ENCODE measurements around the gene USP3. TPM values are rescaled to one million over a fixed set of nuclear protein-coding genes. Genes with fewer than 3 reads are reported as not detected.

Gene USP3
- total and polyA plus RNA-seq, 2 donors (not counting 3 experiments of a cell fraction or from before 2014, with no cell fraction given): 18.8 to 52.4 TPM

DNA sequence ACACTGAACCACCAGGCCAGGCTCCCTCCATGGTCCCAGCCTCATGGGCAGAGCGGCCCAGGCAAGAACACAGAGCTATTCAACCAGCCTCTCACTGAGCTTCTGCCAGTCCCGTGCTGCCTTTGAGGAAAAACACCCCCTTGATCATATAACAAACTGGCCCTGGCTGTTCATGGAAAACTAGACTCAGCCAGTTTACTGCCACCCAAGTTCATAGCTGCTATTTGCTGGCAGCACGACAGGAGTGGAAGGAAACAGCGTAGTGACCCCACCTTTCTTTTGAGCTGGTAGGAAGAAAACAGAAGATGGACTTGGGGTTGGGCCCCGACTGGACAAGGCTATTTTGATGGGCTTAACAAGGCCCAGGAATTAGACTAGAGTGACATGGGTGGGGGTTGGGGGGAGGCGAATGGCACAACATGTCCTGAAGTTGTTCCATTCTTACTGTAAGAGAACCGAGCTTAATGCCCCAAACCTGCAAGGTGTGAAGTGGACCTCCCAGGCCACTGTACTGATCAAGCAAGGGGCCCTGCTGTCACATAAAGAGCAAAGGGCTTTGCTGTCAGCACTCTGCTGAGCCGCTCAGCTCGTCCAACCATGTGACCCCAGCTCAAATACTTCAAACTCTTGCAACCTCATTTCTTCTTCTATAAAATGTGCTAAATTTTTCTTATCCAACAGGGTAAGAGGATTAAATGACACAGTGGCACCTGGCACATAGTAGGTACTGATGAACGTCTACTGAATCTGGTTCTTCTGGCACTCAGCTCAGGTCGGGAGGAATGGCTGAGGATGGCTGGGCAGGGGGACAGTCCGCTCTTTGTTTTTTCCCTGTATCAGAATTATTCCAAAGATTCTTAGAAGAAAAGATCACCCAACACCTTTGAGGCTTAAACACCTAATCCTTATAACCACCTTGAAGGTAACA is 94.3 kb downstream of the USP3 start:
- dilution Hi-C loops (cut with MboI; ENCODE audit: extremely low pct_ligation_motif_present, low sequenced_read_pairs): no loop called here
- Histone ChIP-seq H3K9me3 (replicated peaks; ENCODE audit: control insufficient read depth, insufficient read depth, low read length) (no peaks in the 10 kb centered on the region), H3K36me3 (ENCODE audit: control insufficient read depth in 2 of 2, extremely low read depth in 1 of 2, insufficient read depth in 2 of 2, low read length in 2 of 2) (peaks cover 0 to 1% of the 10 kb centered on the region in 2 experiments), H3K4me3 (replicated peaks in 1 of 3; ENCODE audit: insufficient read depth in 1 of 3, low read depth in 1 of 3, low read length in 3 of 3) (no peak overlapping the region), H3K4me2 (ENCODE audit: insufficient read depth, low read length) (no peak overlapping the region), H2AFZ (ENCODE audit: low read depth, low read length) (no peak overlapping the region), H3K9me1 (replicated peaks; ENCODE audit: control insufficient read depth, extremely low read depth, insufficient read depth, low read length) (no peaks in the 10 kb centered on the region), H4K20me1 (replicated peaks; ENCODE audit: control insufficient read depth, extremely low read depth, insufficient read depth, low read length) (no peaks in the 10 kb centered on the region), H3K27me3 (ENCODE audit: control insufficient read depth in 2 of 2, insufficient read depth in 2 of 2, low read length in 2 of 2) (no peaks in the 10 kb centered on the region), H3K9ac (replicated peaks; ENCODE audit: extremely low read depth, insufficient read depth, low read length) (no peak overlapping the region), H3K79me2 (ENCODE audit: control insufficient read depth, insufficient read depth, low read length) (no peaks in the 10 kb centered on the region), H3K4me1 (ENCODE audit: control insufficient read depth, extremely low read depth, insufficient read depth, low read length) (peaks cover 10% of the 10 kb centered on the region), H3K27ac (ENCODE audit: insufficient read depth, low read depth, low read length) (no peak overlapping the region)
- BruUV-seq (replicated peaks): no TSS peak
- CTCF ChIA-PET: interaction anchor here (0.8 to 9.4 kb wide), 17 partner anchors 9 to 469 kb away, joined by 3 to 78 read pairs (median 4); partner anchors contain the start of gene USP3
- FAIRE-seq (peak; percentile 43), DNase-seq (ENCODE audit: low read depth, low spot score) (peak; percentile 73)
- intact Hi-C loops (cut with micrococcal nuclease): loop anchor here (1.0 kb wide), 2 partner anchors 132 to 307 kb away; no protein-coding TSS in a partner anchor
- TF ChIP-seq MYC (IDR thresholded peaks at IDR 0.05; ENCODE audit: low read depth, low read length): no peak
- no peak for TF ChIP-seq POLR2A (IDR thresholded peaks at IDR 0.05; ENCODE audit: low read depth, low read length)
- no peak for TF ChIP-seq GATA2 (IDR thresholded peaks at IDR 0.05; ENCODE audit: insufficient read depth, insufficient read length, low read depth, low read length)
- TF ChIP-seq, protein P1, sequence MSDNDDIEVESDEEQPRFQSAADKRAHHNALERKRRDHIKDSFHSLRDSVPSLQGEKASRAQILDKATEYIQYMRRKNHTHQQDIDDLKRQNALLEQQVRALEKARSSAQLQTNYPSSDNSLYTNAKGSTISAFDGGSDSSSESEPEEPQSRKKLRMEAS (IDR thresholded peaks at IDR 0.05; ENCODE audit: insufficient read depth, insufficient read length): no peak
- no peak for TF ChIP-seq FOS (IDR thresholded peaks at IDR 0.05; ENCODE audit: borderline replicate concordance, insufficient read depth, low read length)
- no peak for TF ChIP-seq POLR2AphosphoS5 (IDR thresholded peaks at IDR 0.05; ENCODE audit: insufficient read depth, low read depth, low read length)
- no peak for TF ChIP-seq EZH2 (IDR thresholded peaks at IDR 0.05; ENCODE audit: borderline replicate concordance, low read depth, low read length, severe bottlenecking)
- no peak for TF ChIP-seq JUN (IDR thresholded peaks at IDR 0.05; ENCODE audit: borderline replicate concordance, insufficient read depth, insufficient read length, low read depth)
- TF ChIP-seq, protein P2, sequence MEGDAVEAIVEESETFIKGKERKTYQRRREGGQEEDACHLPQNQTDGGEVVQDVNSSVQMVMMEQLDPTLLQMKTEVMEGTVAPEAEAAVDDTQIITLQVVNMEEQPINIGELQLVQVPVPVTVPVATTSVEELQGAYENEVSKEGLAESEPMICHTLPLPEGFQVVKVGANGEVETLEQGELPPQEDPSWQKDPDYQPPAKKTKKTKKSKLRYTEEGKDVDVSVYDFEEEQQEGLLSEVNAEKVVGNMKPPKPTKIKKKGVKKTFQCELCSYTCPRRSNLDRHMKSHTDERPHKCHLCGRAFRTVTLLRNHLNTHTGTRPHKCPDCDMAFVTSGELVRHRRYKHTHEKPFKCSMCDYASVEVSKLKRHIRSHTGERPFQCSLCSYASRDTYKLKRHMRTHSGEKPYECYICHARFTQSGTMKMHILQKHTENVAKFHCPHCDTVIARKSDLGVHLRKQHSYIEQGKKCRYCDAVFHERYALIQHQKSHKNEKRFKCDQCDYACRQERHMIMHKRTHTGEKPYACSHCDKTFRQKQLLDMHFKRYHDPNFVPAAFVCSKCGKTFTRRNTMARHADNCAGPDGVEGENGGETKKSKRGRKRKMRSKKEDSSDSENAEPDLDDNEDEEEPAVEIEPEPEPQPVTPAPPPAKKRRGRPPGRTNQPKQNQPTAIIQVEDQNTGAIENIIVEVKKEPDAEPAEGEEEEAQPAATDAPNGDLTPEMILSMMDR (IDR thresholded peaks at IDR 0.05; ENCODE audit: extremely low read depth in 1 of 2, insufficient read depth in 1 of 2, low read depth in 1 of 2, low read length in 2 of 2): no peak
- POLR2A ChIA-PET: interaction anchor here (0.6 kb wide), 1 partner anchor 15 kb away, joined by 9 read pairs; no protein-coding TSS in a partner anchor

Measured in endothelial cell of umbilical vein (primary cell).